Small intestine (tissue), 16 donors: Measurements from ENCODE around the gene AFF2. TPM values are rescaled to one million over a fixed set of nuclear protein-coding genes. Genes with fewer than 3 reads are reported as not detected.

Experiments used
- DNase-seq, 2 donors: peaks; one replicate each; pipeline versions ENCODE4 v3.0.0 to v3.0.0-alpha.2; 2013
- FAIRE-seq: peaks from 2 replicates; lab custom pipeline; 2012; peaks lifted over from hg19 to GRCh38; lab: Jason Lieb, UNC
- H3K27ac ChIP-seq, 3 donors: one replicate each; pipeline ENCODE4 v1.5.1; 2013; ENCODE audit warnings: low read length in 2 of 3, mild to moderate bottlenecking in 2 of 3, control low read depth in 1 of 3, inconsistent platforms in 1 of 3, low read depth in 1 of 3, moderate library complexity in 1 of 3
- H3K27me3 ChIP-seq, 3 donors: one replicate each; pipeline ENCODE4 v1.6.1; 2013; ENCODE audit warnings: low read length in 3 of 3, inconsistent platforms in 1 of 3; ENCODE audit not compliant: control insufficient read depth in 3 of 3, insufficient read depth in 3 of 3
- H3K36me3 ChIP-seq, 3 donors: one replicate each; pipeline ENCODE4 v1.6.1; 2013; ENCODE audit warnings: low read length in 3 of 3, inconsistent platforms in 1 of 3, low read depth in 1 of 3, mild to moderate bottlenecking in 1 of 3, moderate library complexity in 1 of 3; ENCODE audit not compliant: control insufficient read depth in 3 of 3, insufficient read depth in 2 of 3
- H3K4me1 ChIP-seq, 3 donors: one replicate each; pipeline ENCODE4 v1.6.1; 2013; ENCODE audit warnings: low read length in 2 of 3, inconsistent platforms in 1 of 3, low read depth in 1 of 3, mild to moderate bottlenecking in 1 of 3, moderate library complexity in 1 of 3; ENCODE audit not compliant: control insufficient read depth in 3 of 3, insufficient read depth in 2 of 3
- H3K4me3 ChIP-seq, 3 donors: one replicate each; pipeline ENCODE4 v1.5.1; 2013; ENCODE audit warnings: low read length in 3 of 3, control low read depth in 1 of 3, inconsistent platforms in 1 of 3, low read depth in 1 of 3, mild to moderate bottlenecking in 1 of 3, moderate library complexity in 1 of 3
- H3K9me3 ChIP-seq, 2 donors: one replicate each; pipeline ENCODE4 v1.6.1; 2013; ENCODE audit warnings: low read depth in 1 of 2, low read length in 1 of 2; ENCODE audit not compliant: control insufficient read depth in 2 of 2, insufficient read depth in 1 of 2
- WGBS, 3 donors: extraction: QIAGEN DNeasy Blood & Tissue Kit; methylation state at CpG; one replicate each; pipeline ENCODE4 v1.1.7; 2013; 5-methylcytosine and 5-hydroxymethylcytosine counted together
- long read RNA-seq, 10 donors: transcript quantifications; one replicate each; lab custom pipeline, GENCODE V29; 2026
- polyA plus RNA-seq, 4 donors: library from polyadenylated mRNA; stranded (reverse) in 3 of 4; unstranded in 1 of 4; fragments of 200-250 nt in 3 of 4; fragments of 120-200 nt in 1 of 4; gene quantifications; one replicate each; pipeline versions ENCODE4 v1.2.1 to v1.2.3, GENCODE V29; 2013
- donor health status: healthy with polysubstance abuse.
- donor health status: control.
- donor health status: control.
- donor health status: Bipolar disorder and iron deficiency.
- donor health status: healthy.

Gene AFF2
- polyA plus RNA-seq, result 1 to 10 TPM in 1 of 4 donors, under 1 TPM in 1, not detected in 2; 0.34 to 1.2 TPM
- long read RNA-seq, donor 1, result 0 reads
- long read RNA-seq, donor 2, result 0 reads
- long read RNA-seq, donor 3, result 0 reads
- long read RNA-seq, donor 4, result 0 reads
- long read RNA-seq, donor 5, result 0 reads
- long read RNA-seq, donor 6, result 0 reads
- long read RNA-seq, donor 7, result 0 reads
- long read RNA-seq, donor 8, result 0 reads
- long read RNA-seq, donor 9, result 0 reads
- long read RNA-seq, donor 10, result 0 reads

DNA sequence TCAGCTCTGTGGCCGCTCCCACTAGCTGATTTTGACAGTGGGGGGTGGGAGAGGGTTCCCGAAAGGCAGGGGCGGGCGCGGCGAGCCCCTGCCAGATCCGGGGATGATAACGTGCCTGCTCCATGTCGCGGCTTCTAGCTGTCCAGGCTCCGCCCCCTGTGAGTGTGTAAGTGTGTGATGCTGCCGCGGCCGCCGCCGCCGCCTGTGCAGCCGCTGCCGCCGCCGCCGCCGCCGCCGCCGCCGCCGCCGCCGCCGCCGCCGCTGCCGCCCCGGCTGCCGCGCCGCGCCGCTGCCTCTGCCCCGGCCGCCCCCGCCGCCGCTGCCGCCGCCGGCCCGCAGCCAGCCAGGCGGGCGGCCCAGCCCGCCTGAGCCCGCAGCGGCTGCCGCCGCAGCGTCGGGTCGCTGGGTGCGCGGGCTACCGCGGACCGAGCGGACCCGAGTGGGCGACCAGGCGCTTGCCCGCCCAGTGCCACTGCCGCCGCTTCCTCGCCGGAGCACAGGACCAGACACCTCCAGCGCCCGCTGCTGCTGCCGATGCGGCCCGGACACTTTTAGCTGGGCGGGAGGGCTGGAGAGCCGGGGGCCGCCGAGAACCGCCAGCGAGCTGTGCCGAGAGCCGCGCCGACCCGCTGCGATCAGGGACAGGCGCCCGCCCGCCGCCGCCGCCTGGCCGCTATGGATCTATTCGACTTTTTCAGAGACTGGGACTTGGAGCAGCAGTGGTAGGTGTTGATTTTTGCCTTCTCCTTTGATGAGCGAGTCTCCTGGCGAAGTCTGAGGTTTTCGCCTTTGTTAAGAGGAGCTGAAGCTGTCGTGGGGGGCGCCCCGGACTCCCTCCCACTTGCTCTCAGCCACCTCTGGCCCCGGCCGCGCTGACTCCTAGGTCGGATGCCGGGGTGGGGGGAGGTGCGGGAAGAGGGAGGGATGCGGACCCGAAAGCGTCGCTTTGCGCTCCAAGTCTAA lies at the start of gene AFF2:
Gene AFF2 (plus strand): TSS at position 195 of the 963 bp plus-strand sequence. CDS start 481 bp downstream, at position 676.
- FAIRE-seq (no peak), DNase-seq (peak in 1 of 2 donors; percentile 42)
- H3K4me1 ChIP-seq, result no peaks in the 10 kb centered on the region
- peak within 1 kb of the TSS; percentile 29 to 45 (median 29) for H3K4me3 ChIP-seq
- no peaks in the 10 kb centered on the region for H3K9me3 ChIP-seq
- peaks cover 3 to 42% (median 5%) of the 10 kb centered on the region in 3 donors for H3K27me3 ChIP-seq
- no peaks in the 10 kb centered on the region for H3K36me3 ChIP-seq
- H3K27ac ChIP-seq, result no peak within 1 kb of the TSS
- 1 to 43% (median 13%) methylated on average over 28 to 115 of the region's 115 CpGs for WGBS, 3 donors

DNA sequence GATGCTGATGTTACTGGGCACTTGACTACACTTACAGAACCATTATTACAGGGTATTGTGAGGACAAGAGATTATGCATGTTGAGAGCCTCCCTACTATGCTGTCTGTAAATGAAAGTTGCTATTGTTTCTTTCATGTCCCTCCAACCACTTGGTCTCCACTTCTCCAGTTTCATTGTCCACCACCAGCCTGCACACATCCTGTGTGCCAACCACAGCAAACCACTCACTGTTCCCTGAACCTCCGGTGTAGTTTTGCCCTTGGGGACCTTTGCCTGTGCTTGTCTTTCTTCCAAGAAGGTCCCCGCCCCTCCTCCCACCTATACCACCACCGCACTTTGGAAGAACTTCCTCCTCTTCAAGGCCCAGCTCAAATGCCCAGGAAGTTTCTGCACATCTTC lies 43.1 kb upstream of the AFF2 start:
- WGBS, 3 donors, result 48 to 67% (median 50%) methylated on average over 3 of the region's 3 CpGs
- Histone ChIP-seq H3K4me1 (no peaks in the 10 kb centered on the region), H3K9me3 (no peaks in the 10 kb centered on the region), H3K36me3 (no peaks in the 10 kb centered on the region), H3K27ac (no peak overlapping the region), H3K27me3 (no peaks in the 10 kb centered on the region), H3K4me3 (no peak overlapping the region)
- FAIRE-seq (no peak), DNase-seq (no peak)

DNA sequence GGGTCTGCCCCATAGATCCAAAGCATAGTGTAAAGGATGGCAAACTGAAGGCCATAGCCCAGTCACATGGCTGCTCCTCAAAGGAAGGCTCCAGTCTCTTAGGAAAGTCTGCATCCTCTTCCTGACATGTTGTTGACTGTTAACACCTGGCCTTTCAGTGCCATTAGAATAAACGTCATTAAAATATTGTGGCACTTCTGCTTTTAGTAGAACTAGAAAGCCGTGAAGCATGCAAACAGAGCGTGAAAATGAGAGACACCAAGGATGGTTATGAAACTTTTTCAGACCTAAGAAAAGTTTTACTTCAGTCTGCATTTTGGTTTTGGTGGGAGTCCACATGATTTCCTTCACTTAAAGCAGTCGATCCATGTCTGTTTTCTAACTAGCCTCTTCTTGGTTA lies 41.1 kb upstream of the AFF2 start:
- Histone ChIP-seq H3K36me3 (no peaks in the 10 kb centered on the region), H3K27ac (no peak overlapping the region), H3K4me3 (no peak overlapping the region), H3K9me3 (no peaks in the 10 kb centered on the region), H3K27me3 (no peaks in the 10 kb centered on the region), H3K4me1 (no peaks in the 10 kb centered on the region)
- WGBS, 3 donors, result 55 to 83% (median 67%) methylated on average over 4 of the region's 4 CpGs
- DNase-seq (no peak), FAIRE-seq (no peak)

DNA sequence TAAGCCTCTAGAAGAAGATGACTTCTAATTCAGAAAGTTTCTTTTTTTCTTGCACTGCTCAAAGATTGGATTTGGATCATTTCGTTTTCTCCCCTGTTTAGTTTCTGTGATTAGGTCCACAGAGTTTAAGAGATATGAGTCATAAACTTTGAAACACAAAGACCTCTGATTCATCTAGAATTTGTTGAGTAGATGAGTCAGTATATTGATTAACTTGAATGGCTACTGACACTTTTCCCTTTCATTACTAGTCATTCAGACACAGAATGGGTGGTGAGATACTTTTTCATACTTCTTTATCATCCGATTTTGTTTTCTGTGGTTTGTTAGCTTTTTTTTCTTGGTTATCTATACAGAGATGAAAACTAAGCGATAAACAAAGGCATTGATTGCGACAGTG lies 34.1 kb upstream of the AFF2 start:
- Histone ChIP-seq H3K9me3 (no peaks in the 10 kb centered on the region), H3K27me3 (no peaks in the 10 kb centered on the region), H3K4me3 (no peak overlapping the region), H3K4me1 (no peaks in the 10 kb centered on the region), H3K36me3 (no peaks in the 10 kb centered on the region), H3K27ac (no peak overlapping the region)
- WGBS, 3 donors, result 12 to 42% (median 28%) methylated on average over 4 of the region's 4 CpGs
- FAIRE-seq (no peak), DNase-seq (no peak)

DNA sequence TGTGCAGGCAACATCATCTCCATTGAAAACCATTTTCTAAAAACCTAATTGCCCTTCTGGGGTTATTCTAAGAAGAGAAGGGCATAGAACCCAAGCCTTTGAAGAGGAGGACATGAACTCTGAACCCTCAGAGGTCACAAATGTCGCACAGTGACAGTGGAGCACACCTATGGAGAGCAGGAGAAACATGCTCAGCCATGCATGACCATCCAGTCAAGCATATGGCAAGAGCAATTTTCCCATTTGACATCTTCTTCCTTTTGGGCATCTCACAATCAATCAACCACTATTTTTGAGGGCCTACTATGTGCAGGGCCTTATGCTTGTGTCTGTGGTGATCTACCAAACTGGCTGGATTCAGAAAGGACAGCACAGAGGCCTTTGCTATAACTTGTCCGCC lies 30.1 kb upstream of the AFF2 start:
- H3K4me1 ChIP-seq, result no peaks in the 10 kb centered on the region
- no peaks in the 10 kb centered on the region for H3K27me3 ChIP-seq
- H3K9me3 ChIP-seq, result no peaks in the 10 kb centered on the region
- H3K4me3 ChIP-seq, result no peak overlapping the region
- FAIRE-seq (no peak), DNase-seq (no peak)
- WGBS, 3 donors, result 62 to 87% (median 68%) methylated on average over 2 of the region's 2 CpGs
- no peaks in the 10 kb centered on the region for H3K36me3 ChIP-seq
- H3K27ac ChIP-seq, result no peak overlapping the region

GRCh38 chrX:148474030-148474429 lies 26.4 kb upstream of the AFF2 start:
- no peaks in the 10 kb centered on the region for H3K27me3 ChIP-seq
- WGBS, 3 donors, result 71 to 87% (median 81%) methylated on average over 4 of the region's 4 CpGs
- no peak overlapping the region for H3K27ac ChIP-seq
- no peaks in the 10 kb centered on the region for H3K9me3 ChIP-seq
- no peak overlapping the region for H3K4me3 ChIP-seq
- no peaks in the 10 kb centered on the region for H3K4me1 ChIP-seq
- DNase-seq, result no peak
- no peak for FAIRE-seq
- no peaks in the 10 kb centered on the region for H3K36me3 ChIP-seq

GRCh38 chrX:148492057-148492456 lies 8.4 kb upstream of the AFF2 start:
- FAIRE-seq, result no peak
- Histone ChIP-seq H3K27me3 (no peaks in the 10 kb centered on the region), H3K4me1 (no peaks in the 10 kb centered on the region), H3K36me3 (no peaks in the 10 kb centered on the region), H3K9me3 (no peaks in the 10 kb centered on the region), H3K4me3 (no peak overlapping the region), H3K27ac (no peak overlapping the region)
- no peak for DNase-seq
- WGBS, 3 donors, result 78 to 96% (median 90%) methylated on average over 2 of the region's 2 CpGs

DNA sequence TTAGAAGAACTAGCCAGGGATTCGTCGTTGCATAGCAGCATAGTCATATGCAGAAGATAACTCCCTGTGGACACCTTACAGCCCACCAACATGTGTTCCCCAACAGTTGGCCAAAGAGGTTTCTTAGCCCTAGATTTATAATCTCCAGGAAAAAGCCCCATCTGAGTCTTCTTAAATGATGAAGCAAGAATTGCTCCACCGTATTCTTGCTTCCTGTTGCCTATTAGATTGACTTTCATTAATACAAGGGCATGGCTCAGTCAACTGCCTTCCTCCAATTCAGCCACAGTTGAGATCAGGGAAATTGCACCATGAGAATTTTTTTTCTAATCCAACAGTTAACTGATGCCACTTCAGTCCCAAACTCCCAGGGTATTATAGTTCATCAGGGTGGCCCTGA lies 5.2 kb upstream of the AFF2 start:
- Histone ChIP-seq H3K27me3 (peaks cover 0 to 14% (median 0%) of the 10 kb centered on the region in 3 donors), H3K36me3 (no peaks in the 10 kb centered on the region), H3K9me3 (no peaks in the 10 kb centered on the region), H3K4me1 (no peaks in the 10 kb centered on the region), H3K27ac (no peak overlapping the region), H3K4me3 (no peak overlapping the region)
- no peak for FAIRE-seq
- no peak for DNase-seq
- WGBS, 3 donors, result 73 to 87% (median 78%) methylated on average over 3 of the region's 3 CpGs
